ENCODE measurements around the gene TMEM26. TPM values are rescaled to one million over a fixed set of nuclear protein-coding genes. Genes with fewer than 3 reads are reported as not detected.
"Not testable (repeated sequence)": the region's sequence is repeated elsewhere in the genome, so short reads cannot be mapped to it uniquely, and the experiment has no call there.

TMEM26 gene
- total RNA-seq, 1 donor from 2014 or later: not detected

DNA sequence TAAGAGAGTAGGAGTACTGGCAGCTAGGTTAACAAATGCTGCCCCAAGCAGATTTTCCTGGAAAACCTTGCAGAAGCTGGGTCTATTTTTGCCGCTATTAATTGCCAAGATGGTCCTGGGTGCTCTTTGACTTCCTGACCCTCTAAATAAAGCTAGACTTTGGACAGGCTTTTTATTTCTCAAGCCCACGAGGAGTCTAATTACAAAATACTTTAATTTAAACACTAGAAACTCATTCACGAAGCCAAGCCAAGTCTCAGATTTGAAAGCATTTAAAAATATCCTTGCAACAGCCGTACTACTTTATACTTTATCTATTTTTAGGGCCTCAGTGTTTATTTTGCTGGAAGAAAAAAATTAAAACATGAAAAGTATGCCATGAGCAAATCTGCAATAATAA is 45.1 kb downstream of the TMEM26 start:
- Mint-ChIP-seq H3K27me3 (ENCODE audit: low read depth) (peaks cover 3% of the 10 kb centered on the region), H3K9me3 (no peaks in the 10 kb centered on the region), H3K4me1 (ENCODE audit: low read depth) (no peaks in the 10 kb centered on the region), H3K4me3 (ENCODE audit: low read depth) (no peak overlapping the region), H3K36me3 (ENCODE audit: low read depth) (no peaks in the 10 kb centered on the region), H3K27ac (no peak overlapping the region)
- no peak for DNase-seq (ENCODE audit: low spot score)
- intact Hi-C loops (cut with micrococcal nuclease): no loop called here

DNA sequence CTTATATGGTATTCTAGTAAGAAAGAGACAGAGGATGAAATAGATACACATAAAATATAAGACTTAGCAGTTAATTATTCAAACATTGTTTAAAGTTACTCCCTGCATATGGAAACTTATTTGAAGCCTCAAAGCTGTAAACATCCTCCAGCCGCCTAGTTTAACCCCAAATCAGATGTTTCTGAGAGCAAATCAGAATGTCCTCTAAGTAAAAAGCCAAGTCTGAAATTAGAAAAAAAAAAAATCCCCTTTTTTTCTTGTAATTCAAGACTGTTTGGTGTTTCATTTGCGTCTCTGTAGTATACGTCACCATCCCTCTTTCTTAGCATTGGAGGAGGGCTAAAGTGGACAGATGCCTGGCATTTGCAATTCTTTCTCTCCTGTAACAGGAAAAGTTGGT is 46.4 kb downstream of the TMEM26 start:
- Mint-ChIP-seq H3K27ac (no peak overlapping the region), H3K9me3 (no peaks in the 10 kb centered on the region), H3K36me3 (ENCODE audit: low read depth) (no peaks in the 10 kb centered on the region), H3K4me1 (ENCODE audit: low read depth) (no peaks in the 10 kb centered on the region), H3K4me3 (ENCODE audit: low read depth) (no peak overlapping the region), H3K27me3 (ENCODE audit: low read depth) (peaks cover 3% of the 10 kb centered on the region)
- no peak for DNase-seq (ENCODE audit: low spot score)
- intact Hi-C loops (cut with micrococcal nuclease): no loop called here

- Mint-ChIP-seq H3K9me3 (no peaks in the 10 kb centered on the region), H3K4me1 (ENCODE audit: low read depth) (no peaks in the 10 kb centered on the region), H3K27ac (no peak overlapping the region), H3K27me3 (ENCODE audit: low read depth) (peaks cover 3% of the 10 kb centered on the region), H3K36me3 (ENCODE audit: low read depth) (no peaks in the 10 kb centered on the region), H3K4me3 (ENCODE audit: low read depth) (no peak overlapping the region)
- intact Hi-C loops (cut with micrococcal nuclease): no loop called here
- no peak for DNase-seq (ENCODE audit: low spot score)
Measured at GRCh38 chr10:61406242-61406641, 46.9 kb downstream of the TMEM26 start.

DNA sequence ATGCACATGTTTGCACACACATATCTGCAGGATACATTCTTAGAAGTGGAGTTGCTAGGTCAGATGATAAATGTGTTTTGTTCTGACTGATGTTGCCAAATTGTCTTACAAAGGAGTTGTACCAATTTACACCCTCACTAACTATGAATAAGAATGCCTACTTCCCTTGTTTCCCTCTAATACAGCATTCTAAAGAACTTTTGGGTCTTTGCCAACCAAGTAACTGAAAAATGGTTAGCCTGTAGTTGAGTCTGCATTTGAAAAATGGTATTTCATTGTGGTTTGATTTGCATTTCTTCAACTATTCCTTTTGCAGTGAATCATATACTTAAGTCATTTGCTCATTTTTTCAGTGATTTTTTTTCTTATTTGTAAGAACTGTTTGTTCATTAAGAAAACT is 48.4 kb downstream of the TMEM26 start:
- Mint-ChIP-seq H3K9me3 (no peaks in the 10 kb centered on the region), H3K4me1 (ENCODE audit: low read depth) (peaks cover 1% of the 10 kb centered on the region), H3K27me3 (ENCODE audit: low read depth) (peaks cover 3% of the 10 kb centered on the region), H3K4me3 (ENCODE audit: low read depth) (no peak overlapping the region), H3K36me3 (ENCODE audit: low read depth) (no peaks in the 10 kb centered on the region), H3K27ac (no peak overlapping the region)
- no peak for DNase-seq (ENCODE audit: low spot score)
- intact Hi-C loops (cut with micrococcal nuclease): no loop called here

- intact Hi-C loops (cut with micrococcal nuclease): no loop called here
- Mint-ChIP-seq H3K4me3 (ENCODE audit: low read depth) (no peak overlapping the region), H3K27ac (no peak overlapping the region), H3K4me1 (ENCODE audit: low read depth) (peaks cover 10% of the 10 kb centered on the region), H3K36me3 (ENCODE audit: low read depth) (no peaks in the 10 kb centered on the region), H3K27me3 (ENCODE audit: low read depth) (peaks cover 3% of the 10 kb centered on the region), H3K9me3 (no peaks in the 10 kb centered on the region)
- no peak for DNase-seq (ENCODE audit: low spot score)
Measured at GRCh38 chr10:61400524-61400923, 52.7 kb downstream of the TMEM26 start.

DNA sequence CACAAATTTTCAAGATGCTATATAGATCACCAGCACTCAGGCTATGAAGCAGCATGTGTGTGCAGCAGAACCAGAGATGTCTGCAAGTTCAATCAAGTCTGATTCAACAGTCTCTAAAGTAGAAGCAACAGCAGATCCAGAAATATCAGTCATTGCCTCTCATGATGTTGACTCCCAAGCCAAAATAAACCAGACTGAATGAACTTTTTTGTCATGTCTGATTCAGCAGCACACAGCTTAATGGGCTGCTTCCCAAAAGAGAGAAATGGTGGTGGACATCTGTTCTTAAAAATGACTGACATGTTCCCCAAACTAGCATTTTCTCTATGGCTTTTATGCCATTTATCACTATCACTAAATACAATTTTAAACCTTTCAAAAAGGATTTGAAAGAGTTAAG is 53.8 kb downstream of the TMEM26 start:
- Mint-ChIP-seq H3K4me1 (ENCODE audit: low read depth) (peaks cover 10% of the 10 kb centered on the region), H3K9me3 (no peaks in the 10 kb centered on the region), H3K36me3 (ENCODE audit: low read depth) (no peaks in the 10 kb centered on the region), H3K27me3 (ENCODE audit: low read depth) (peaks cover 5% of the 10 kb centered on the region), H3K4me3 (ENCODE audit: low read depth) (no peak overlapping the region), H3K27ac (no peak overlapping the region)
- no peak for DNase-seq (ENCODE audit: low spot score)
- intact Hi-C loops (cut with micrococcal nuclease): no loop called here

GRCh38 chr10:61398366-61399129 is 54.6 kb downstream of the TMEM26 start:
- DNase-seq (ENCODE audit: low spot score): no peak
- no peak overlapping the region for H3K4me3 Mint-ChIP-seq (ENCODE audit: low read depth)
- H3K27me3 Mint-ChIP-seq (ENCODE audit: low read depth): peaks cover 7% of the 10 kb centered on the region
- intact Hi-C loops (cut with micrococcal nuclease): no loop called here
- no peaks in the 10 kb centered on the region for H3K9me3 Mint-ChIP-seq
- H3K4me1 Mint-ChIP-seq (ENCODE audit: low read depth): peaks cover 10% of the 10 kb centered on the region
- no peak overlapping the region for H3K27ac Mint-ChIP-seq
- no peaks in the 10 kb centered on the region for H3K36me3 Mint-ChIP-seq (ENCODE audit: low read depth)

GRCh38 chr10:61397175-61397986 is 55.8 kb downstream of the TMEM26 start:
- Mint-ChIP-seq H3K27ac (no peak overlapping the region), H3K9me3 (no peaks in the 10 kb centered on the region), H3K4me1 (ENCODE audit: low read depth) (peaks cover 10% of the 10 kb centered on the region), H3K36me3 (ENCODE audit: low read depth) (no peaks in the 10 kb centered on the region), H3K4me3 (ENCODE audit: low read depth) (peak overlapping the region; percentile 43), H3K27me3 (ENCODE audit: low read depth) (peaks cover 8% of the 10 kb centered on the region)
- intact Hi-C loops (cut with micrococcal nuclease): no loop called here
- no peak for DNase-seq (ENCODE audit: low spot score)

DNA sequence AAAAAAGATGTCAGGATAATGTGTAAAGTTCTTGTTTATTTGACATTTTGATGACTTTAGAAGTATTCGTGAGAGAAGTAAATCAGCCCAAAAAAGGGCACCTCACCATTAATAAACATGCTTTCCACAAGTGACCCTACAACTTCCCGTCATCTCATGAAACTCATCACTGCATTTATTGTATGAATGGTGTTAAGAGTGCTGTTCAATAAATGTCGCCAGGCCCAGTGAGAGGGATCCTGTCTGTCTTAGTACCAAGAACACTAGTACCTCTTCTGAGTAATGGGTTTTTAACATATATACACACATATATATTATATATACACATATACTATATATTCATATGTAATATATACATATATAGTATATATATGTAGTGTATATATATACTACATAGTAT is 61.9 kb downstream of the TMEM26 start:
- H3K4me3 Mint-ChIP-seq (ENCODE audit: low read depth): no peak overlapping the region
- H3K27ac Mint-ChIP-seq: no peak overlapping the region
- no peaks in the 10 kb centered on the region for H3K9me3 Mint-ChIP-seq

GRCh38 chr10:61390851-61391250 is 62.3 kb downstream of the TMEM26 start:
- H3K36me3 Mint-ChIP-seq (ENCODE audit: low read depth): no peaks in the 10 kb centered on the region
- H3K4me1 Mint-ChIP-seq (ENCODE audit: low read depth): peaks cover 1% of the 10 kb centered on the region
- H3K9me3 Mint-ChIP-seq: no peaks in the 10 kb centered on the region
- no peak overlapping the region for H3K4me3 Mint-ChIP-seq (ENCODE audit: low read depth)
- H3K27me3 Mint-ChIP-seq (ENCODE audit: low read depth): peaks cover 9% of the 10 kb centered on the region
- no peak overlapping the region for H3K27ac Mint-ChIP-seq
- DNase-seq (ENCODE audit: low spot score): no peak
- intact Hi-C loops (cut with micrococcal nuclease): no loop called here

More for the DNA sequence above, 61.9 kb downstream of the TMEM26 start:
- Mint-ChIP-seq H3K27me3 (ENCODE audit: low read depth) (peaks cover 9% of the 10 kb centered on the region), H3K4me1 (ENCODE audit: low read depth) (peaks cover 1% of the 10 kb centered on the region), H3K36me3 (ENCODE audit: low read depth) (no peaks in the 10 kb centered on the region)
- intact Hi-C loops (cut with micrococcal nuclease): no loop called here
- DNase-seq (ENCODE audit: low spot score): no peak

DNA sequence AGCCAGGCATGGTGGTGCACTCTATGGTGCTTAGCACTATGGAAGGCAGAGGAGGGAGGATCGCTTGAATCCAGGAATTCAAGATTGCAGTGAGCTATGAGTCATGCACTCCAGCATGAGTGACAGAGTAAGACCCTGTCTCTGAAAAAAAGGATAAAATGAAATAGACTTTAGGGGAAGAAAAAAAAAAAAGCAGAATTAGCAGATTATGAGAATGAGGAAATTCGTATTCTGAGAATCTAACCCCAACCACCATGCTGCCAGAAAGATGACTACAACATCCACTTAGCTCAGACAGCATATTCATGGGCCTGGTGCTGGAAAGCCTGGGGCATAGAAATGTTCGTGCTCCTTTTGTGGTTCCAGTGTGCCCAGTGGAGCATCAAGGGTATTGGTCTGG is 63.3 kb downstream of the TMEM26 start:
- H3K36me3 Mint-ChIP-seq (ENCODE audit: low read depth): no peaks in the 10 kb centered on the region
- no peak overlapping the region for H3K27ac Mint-ChIP-seq
- peaks cover 1% of the 10 kb centered on the region for H3K4me1 Mint-ChIP-seq (ENCODE audit: low read depth)
- H3K4me3 Mint-ChIP-seq (ENCODE audit: low read depth): no peak overlapping the region
- intact Hi-C loops (cut with micrococcal nuclease): no loop called here
- H3K9me3 Mint-ChIP-seq: no peaks in the 10 kb centered on the region
- no peak for DNase-seq (ENCODE audit: low spot score)
- peaks cover 9% of the 10 kb centered on the region for H3K27me3 Mint-ChIP-seq (ENCODE audit: low read depth)

DNA sequence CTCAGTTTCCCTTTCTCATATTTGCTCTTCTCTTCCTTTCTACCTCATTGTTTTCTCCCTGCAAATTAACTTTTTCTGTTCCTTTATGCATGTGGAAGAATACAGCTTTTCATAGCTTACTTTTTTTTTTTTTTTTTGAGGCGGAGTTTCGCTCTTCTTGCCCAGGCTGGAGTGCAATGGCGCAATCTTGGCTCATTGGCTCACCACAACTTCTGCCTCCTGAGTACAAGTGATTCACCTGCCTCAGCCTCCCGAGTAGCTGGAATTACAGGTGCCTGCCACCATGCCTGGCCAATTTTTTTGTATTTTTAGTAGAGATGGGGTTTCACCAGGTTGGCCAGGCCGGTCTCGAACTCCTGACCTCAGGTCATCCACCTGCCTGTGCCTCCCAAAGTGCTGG is 64.2 kb downstream of the TMEM26 start:
- DNase-seq (ENCODE audit: low spot score); H3K27ac Mint-ChIP-seq; intact Hi-C loops (cut with micrococcal nuclease); H3K4me1 Mint-ChIP-seq (ENCODE audit: low read depth); H3K36me3 Mint-ChIP-seq (ENCODE audit: low read depth); H3K27me3 Mint-ChIP-seq (ENCODE audit: low read depth); H3K9me3 Mint-ChIP-seq; H3K4me3 Mint-ChIP-seq (ENCODE audit: low read depth): not testable (repeated sequence)

- Mint-ChIP-seq H3K9me3 (no peaks in the 10 kb centered on the region), H3K27me3 (ENCODE audit: low read depth) (peaks cover 2% of the 10 kb centered on the region), H3K4me1 (ENCODE audit: low read depth) (no peaks in the 10 kb centered on the region), H3K4me3 (ENCODE audit: low read depth) (no peak overlapping the region), H3K36me3 (ENCODE audit: low read depth) (no peaks in the 10 kb centered on the region), H3K27ac (no peak overlapping the region)
- intact Hi-C loops (cut with micrococcal nuclease): no loop called here
- DNase-seq (ENCODE audit: low spot score): no peak
Measured at GRCh38 chr10:61385231-61386001, 67.8 kb downstream of the TMEM26 start.

Data from activated T-helper 2 cell treated with anti-CD3 and anti-CD28 coated beads, Interferon-gamma antibody, Interleukin-2, Interleukin-4, amounts not matched to agents 10 μg/mL and 5 μg/mL and 100 μg/mL, durations not matched to agents 14 hours and 24 hours and 36 hours (primary cell).